ENCODE measurements around the gene DGKD.
A peak's percentile ranks its signal among the peaks of the same experiment; 100 is the strongest.

DGKD gene

GRCh38 chr2:233446606-233447305 lies 92.5 kb downstream of the DGKD start:
- H3K9ac ChIP-seq (ENCODE audit: low read depth, low read length, poor library complexity, severe bottlenecking): no peak overlapping the region
- no peaks in the 10 kb centered on the region for H4K20me1 ChIP-seq (ENCODE audit: insufficient read depth, low read length, poor library complexity, severe bottlenecking)
- H2AFZ ChIP-seq (ENCODE audit: low read length): no peak overlapping the region
- H3K9me2 ChIP-seq (replicated peaks; ENCODE audit: low read depth, low read length): no peaks in the 10 kb centered on the region
- H3K4me1 ChIP-seq (ENCODE audit: insufficient read depth, low read length, poor library complexity, severe bottlenecking): no peaks in the 10 kb centered on the region
- TF ChIP-seq CTCF (conservative IDR thresholded peaks at IDR 0.05; ENCODE audit: low read length) (no peak), EZH2phosphoT487 (IDR thresholded peaks at IDR 0.05; ENCODE audit: borderline replicate concordance) (no peak)
- H3F3A ChIP-seq (ENCODE audit: low read depth): no peaks in the 10 kb centered on the region
- H3K27me3 ChIP-seq (ENCODE audit: insufficient read depth, low read length, poor library complexity, severe bottlenecking): no peaks in the 10 kb centered on the region
- H3K9me3 ChIP-seq (ENCODE audit: insufficient read depth, low read depth, low read length): no peaks in the 10 kb centered on the region
- no peak overlapping the region for H3K4me3 ChIP-seq (ENCODE audit: low read length, poor library complexity, severe bottlenecking)
- no peak overlapping the region for H3K4me2 ChIP-seq (ENCODE audit: low read depth, low read length, poor library complexity, severe bottlenecking)
- peaks cover 94% of the 10 kb centered on the region; the same call in 1 of the 2 replicates for H3K36me3 ChIP-seq (ENCODE audit: insufficient read depth, low read length)
- no peaks in the 10 kb centered on the region for H3K79me2 ChIP-seq (ENCODE audit: insufficient read depth, low read length)

- no peaks in the 10 kb centered on the region for H3F3A ChIP-seq (ENCODE audit: low read depth)
- H3K9me3 ChIP-seq (ENCODE audit: insufficient read depth, low read depth, low read length): no peaks in the 10 kb centered on the region
- no peak overlapping the region for H3K9ac ChIP-seq (ENCODE audit: low read depth, low read length, poor library complexity, severe bottlenecking)
- TF ChIP-seq EZH2phosphoT487 (IDR thresholded peaks at IDR 0.05; ENCODE audit: borderline replicate concordance): no peak
- no peak for TF ChIP-seq CTCF (conservative IDR thresholded peaks at IDR 0.05; ENCODE audit: low read length)
- H3K27me3 ChIP-seq (ENCODE audit: insufficient read depth, low read length, poor library complexity, severe bottlenecking): no peaks in the 10 kb centered on the region
- no peaks in the 10 kb centered on the region for H4K20me1 ChIP-seq (ENCODE audit: insufficient read depth, low read length, poor library complexity, severe bottlenecking)
- H3K9me2 ChIP-seq (replicated peaks; ENCODE audit: low read depth, low read length): no peaks in the 10 kb centered on the region
- no peak overlapping the region for H3K4me3 ChIP-seq (ENCODE audit: low read length, poor library complexity, severe bottlenecking)
- H2AFZ ChIP-seq (ENCODE audit: low read length): no peak overlapping the region
- H3K4me2 ChIP-seq (ENCODE audit: low read depth, low read length, poor library complexity, severe bottlenecking): no peak overlapping the region
- no peaks in the 10 kb centered on the region for H3K4me1 ChIP-seq (ENCODE audit: insufficient read depth, low read length, poor library complexity, severe bottlenecking)
- peaks cover 97% of the 10 kb centered on the region; the same call in 1 of the 2 replicates for H3K36me3 ChIP-seq (ENCODE audit: insufficient read depth, low read length)
- H3K79me2 ChIP-seq (ENCODE audit: insufficient read depth, low read length): no peaks in the 10 kb centered on the region
These were observed 93.4 kb downstream of the DGKD start for GRCh38 chr2:233447506-233448219.

- no peaks in the 10 kb centered on the region for H4K20me1 ChIP-seq (ENCODE audit: insufficient read depth, low read length, poor library complexity, severe bottlenecking)
- H3K36me3 ChIP-seq (ENCODE audit: insufficient read depth, low read length): peaks cover 97% of the 10 kb centered on the region; the same call in 1 of the 2 replicates
- no peaks in the 10 kb centered on the region for H3K9me2 ChIP-seq (replicated peaks; ENCODE audit: low read depth, low read length)
These were observed 93.9 kb downstream of the DGKD start for GRCh38 chr2:233448220-233448559.

More at GRCh38 chr2:233448220-233448559, 93.9 kb downstream of the DGKD start:
- Histone ChIP-seq H3K4me3 (ENCODE audit: low read length, poor library complexity, severe bottlenecking) (no peak overlapping the region), H3K9ac (ENCODE audit: low read depth, low read length, poor library complexity, severe bottlenecking) (no peak overlapping the region), H2AFZ (ENCODE audit: low read length) (no peak overlapping the region), H3K4me1 (ENCODE audit: insufficient read depth, low read length, poor library complexity, severe bottlenecking) (no peaks in the 10 kb centered on the region), H3K79me2 (ENCODE audit: insufficient read depth, low read length) (no peaks in the 10 kb centered on the region), H3K27me3 (ENCODE audit: insufficient read depth, low read length, poor library complexity, severe bottlenecking) (no peaks in the 10 kb centered on the region), H3F3A (ENCODE audit: low read depth) (no peaks in the 10 kb centered on the region), H3K4me2 (ENCODE audit: low read depth, low read length, poor library complexity, severe bottlenecking) (no peak overlapping the region), H3K9me3 (ENCODE audit: insufficient read depth, low read depth, low read length) (no peaks in the 10 kb centered on the region)
- peak; percentile 51 for TF ChIP-seq CTCF (conservative IDR thresholded peaks at IDR 0.05; ENCODE audit: low read length)
- TF ChIP-seq EZH2phosphoT487 (IDR thresholded peaks at IDR 0.05; ENCODE audit: borderline replicate concordance): no peak

Data from Loucy (cell line).